ENCODE data around the gene PTGDR2.

- TF ChIP-seq CTCF (IDR thresholded peaks at IDR 0.05; ENCODE audit: low read depth, low read length, missing input control), result no peak
- TF ChIP-seq, protein P1, sequence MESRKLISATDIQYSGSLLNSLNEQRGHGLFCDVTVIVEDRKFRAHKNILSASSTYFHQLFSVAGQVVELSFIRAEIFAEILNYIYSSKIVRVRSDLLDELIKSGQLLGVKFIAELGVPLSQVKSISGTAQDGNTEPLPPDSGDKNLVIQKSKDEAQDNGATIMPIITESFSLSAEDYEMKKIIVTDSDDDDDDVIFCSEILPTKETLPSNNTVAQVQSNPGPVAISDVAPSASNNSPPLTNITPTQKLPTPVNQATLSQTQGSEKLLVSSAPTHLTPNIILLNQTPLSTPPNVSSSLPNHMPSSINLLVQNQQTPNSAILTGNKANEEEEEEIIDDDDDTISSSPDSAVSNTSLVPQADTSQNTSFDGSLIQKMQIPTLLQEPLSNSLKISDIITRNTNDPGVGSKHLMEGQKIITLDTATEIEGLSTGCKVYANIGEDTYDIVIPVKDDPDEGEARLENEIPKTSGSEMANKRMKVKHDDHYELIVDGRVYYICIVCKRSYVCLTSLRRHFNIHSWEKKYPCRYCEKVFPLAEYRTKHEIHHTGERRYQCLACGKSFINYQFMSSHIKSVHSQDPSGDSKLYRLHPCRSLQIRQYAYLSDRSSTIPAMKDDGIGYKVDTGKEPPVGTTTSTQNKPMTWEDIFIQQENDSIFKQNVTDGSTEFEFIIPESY (IDR thresholded peaks at IDR 0.05), result no peak
- TF ChIP-seq FOXA1 (IDR thresholded peaks at IDR 0.05), result no peak
- no peak for TF ChIP-seq SP1 (IDR thresholded peaks at IDR 0.05)
Observed at GRCh38 chr11:60838132-60838531, 17.6 kb downstream of the PTGDR2 start.

Data from liver (tissue), 3 donors.